Measurements from ENCODE around the gene RGS17.

The RGS17 gene

DNA sequence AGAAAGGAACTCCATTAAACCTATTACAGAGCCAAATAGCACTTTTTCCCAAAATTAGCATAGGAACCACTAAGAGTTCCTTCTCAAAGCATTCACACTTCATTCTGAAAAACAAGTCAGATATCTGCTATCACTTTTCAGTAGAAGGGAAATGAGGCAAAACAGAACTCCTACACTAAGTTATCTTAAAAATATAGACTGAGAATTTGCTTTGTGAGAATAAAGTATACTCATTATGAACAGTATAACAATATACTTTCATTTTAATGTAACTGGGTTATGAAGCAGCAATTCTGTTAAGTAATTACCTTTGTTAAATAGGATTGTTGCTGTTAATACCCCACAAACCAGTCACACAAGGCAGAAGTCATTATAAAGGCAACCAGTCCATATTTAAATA lies 137.2 kb downstream of the RGS17 start:
- TF ChIP-seq NFIC (IDR thresholded peaks at IDR 0.05) (no peak), TAF1 (IDR thresholded peaks at IDR 0.05; ENCODE audit: low read depth) (no peak), RAD21 (IDR thresholded peaks at IDR 0.05; ENCODE audit: low read depth) (no peak), EGR1 (IDR thresholded peaks at IDR 0.05) (no peak)
- TF ChIP-seq, protein P1, sequence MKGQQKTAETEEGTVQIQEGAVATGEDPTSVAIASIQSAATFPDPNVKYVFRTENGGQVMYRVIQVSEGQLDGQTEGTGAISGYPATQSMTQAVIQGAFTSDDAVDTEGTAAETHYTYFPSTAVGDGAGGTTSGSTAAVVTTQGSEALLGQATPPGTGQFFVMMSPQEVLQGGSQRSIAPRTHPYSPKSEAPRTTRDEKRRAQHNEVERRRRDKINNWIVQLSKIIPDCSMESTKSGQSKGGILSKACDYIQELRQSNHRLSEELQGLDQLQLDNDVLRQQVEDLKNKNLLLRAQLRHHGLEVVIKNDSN (IDR thresholded peaks at IDR 0.05) = no peak
- TF ChIP-seq, protein P2, sequence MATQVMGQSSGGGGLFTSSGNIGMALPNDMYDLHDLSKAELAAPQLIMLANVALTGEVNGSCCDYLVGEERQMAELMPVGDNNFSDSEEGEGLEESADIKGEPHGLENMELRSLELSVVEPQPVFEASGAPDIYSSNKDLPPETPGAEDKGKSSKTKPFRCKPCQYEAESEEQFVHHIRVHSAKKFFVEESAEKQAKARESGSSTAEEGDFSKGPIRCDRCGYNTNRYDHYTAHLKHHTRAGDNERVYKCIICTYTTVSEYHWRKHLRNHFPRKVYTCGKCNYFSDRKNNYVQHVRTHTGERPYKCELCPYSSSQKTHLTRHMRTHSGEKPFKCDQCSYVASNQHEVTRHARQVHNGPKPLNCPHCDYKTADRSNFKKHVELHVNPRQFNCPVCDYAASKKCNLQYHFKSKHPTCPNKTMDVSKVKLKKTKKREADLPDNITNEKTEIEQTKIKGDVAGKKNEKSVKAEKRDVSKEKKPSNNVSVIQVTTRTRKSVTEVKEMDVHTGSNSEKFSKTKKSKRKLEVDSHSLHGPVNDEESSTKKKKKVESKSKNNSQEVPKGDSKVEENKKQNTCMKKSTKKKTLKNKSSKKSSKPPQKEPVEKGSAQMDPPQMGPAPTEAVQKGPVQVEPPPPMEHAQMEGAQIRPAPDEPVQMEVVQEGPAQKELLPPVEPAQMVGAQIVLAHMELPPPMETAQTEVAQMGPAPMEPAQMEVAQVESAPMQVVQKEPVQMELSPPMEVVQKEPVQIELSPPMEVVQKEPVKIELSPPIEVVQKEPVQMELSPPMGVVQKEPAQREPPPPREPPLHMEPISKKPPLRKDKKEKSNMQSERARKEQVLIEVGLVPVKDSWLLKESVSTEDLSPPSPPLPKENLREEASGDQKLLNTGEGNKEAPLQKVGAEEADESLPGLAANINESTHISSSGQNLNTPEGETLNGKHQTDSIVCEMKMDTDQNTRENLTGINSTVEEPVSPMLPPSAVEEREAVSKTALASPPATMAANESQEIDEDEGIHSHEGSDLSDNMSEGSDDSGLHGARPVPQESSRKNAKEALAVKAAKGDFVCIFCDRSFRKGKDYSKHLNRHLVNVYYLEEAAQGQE (IDR thresholded peaks at IDR 0.05; ENCODE audit: low read depth) = no peak

GRCh38 chr6:152993431-152993830 lies 137.7 kb downstream of the RGS17 start:
- TF ChIP-seq RAD21 (IDR thresholded peaks at IDR 0.05; ENCODE audit: low read depth) (no peak), TAF1 (IDR thresholded peaks at IDR 0.05; ENCODE audit: low read depth) (no peak), NFIC (IDR thresholded peaks at IDR 0.05) (no peak), YY1 (IDR thresholded peaks at IDR 0.05; ENCODE audit: low read depth) (no peak), MAX (IDR thresholded peaks at IDR 0.05) (no peak), EP300 (IDR thresholded peaks at IDR 0.05; ENCODE audit: borderline replicate concordance) (no peak), CREB1 (IDR thresholded peaks at IDR 0.05; ENCODE audit: low read depth) (no peak), CEBPB (IDR thresholded peaks at IDR 0.05) (no peak), EGR1 (IDR thresholded peaks at IDR 0.05) (no peak), ZBTB7A (IDR thresholded peaks at IDR 0.05; ENCODE audit: low read depth) (no peak)
- TF ChIP-seq, protein P1 (IDR thresholded peaks at IDR 0.05) = no peak
- TF ChIP-seq, protein P2 (IDR thresholded peaks at IDR 0.05; ENCODE audit: low read depth) = no peak

DNA sequence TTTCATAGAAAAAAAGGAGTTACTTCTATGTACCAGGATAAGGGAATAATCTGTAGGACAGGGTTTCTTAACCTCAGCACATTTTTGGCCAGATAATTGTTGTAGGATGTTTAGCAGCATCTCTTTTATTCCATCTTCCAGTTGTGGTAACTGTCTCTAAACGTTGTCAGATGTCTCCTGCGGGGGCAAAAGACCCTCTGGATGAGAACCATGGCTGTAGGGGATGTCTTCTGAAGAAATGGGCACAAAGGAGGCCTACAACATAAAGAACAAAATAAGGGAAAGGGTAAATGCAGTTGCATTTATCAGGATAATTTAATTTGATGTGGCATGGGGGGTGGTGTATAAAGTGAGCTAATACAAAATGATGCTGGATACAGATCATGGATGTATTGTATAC lies 144.1 kb downstream of the RGS17 start:
- TF ChIP-seq YY1 (IDR thresholded peaks at IDR 0.05; ENCODE audit: low read depth) (no peak), EP300 (IDR thresholded peaks at IDR 0.05; ENCODE audit: borderline replicate concordance) (no peak), RAD21 (IDR thresholded peaks at IDR 0.05; ENCODE audit: low read depth) (no peak), FOXM1 (IDR thresholded peaks at IDR 0.05; ENCODE audit: borderline replicate concordance, low read depth) (no peak), CEBPB (IDR thresholded peaks at IDR 0.05) (no peak), TCF12 (IDR thresholded peaks at IDR 0.05; ENCODE audit: low read depth) (no peak), TAF1 (IDR thresholded peaks at IDR 0.05; ENCODE audit: low read depth) (no peak), EGR1 (IDR thresholded peaks at IDR 0.05) (no peak), TEAD4 (IDR thresholded peaks at IDR 0.05) (no peak), CREB1 (IDR thresholded peaks at IDR 0.05; ENCODE audit: low read depth) (no peak), NFIC (IDR thresholded peaks at IDR 0.05) (no peak), MAX (IDR thresholded peaks at IDR 0.05) (no peak), ZBTB7A (IDR thresholded peaks at IDR 0.05; ENCODE audit: low read depth) (no peak)
- TF ChIP-seq, protein P1 (IDR thresholded peaks at IDR 0.05) = no peak
- TF ChIP-seq, protein P2 (IDR thresholded peaks at IDR 0.05; ENCODE audit: low read depth) = no peak

DNA sequence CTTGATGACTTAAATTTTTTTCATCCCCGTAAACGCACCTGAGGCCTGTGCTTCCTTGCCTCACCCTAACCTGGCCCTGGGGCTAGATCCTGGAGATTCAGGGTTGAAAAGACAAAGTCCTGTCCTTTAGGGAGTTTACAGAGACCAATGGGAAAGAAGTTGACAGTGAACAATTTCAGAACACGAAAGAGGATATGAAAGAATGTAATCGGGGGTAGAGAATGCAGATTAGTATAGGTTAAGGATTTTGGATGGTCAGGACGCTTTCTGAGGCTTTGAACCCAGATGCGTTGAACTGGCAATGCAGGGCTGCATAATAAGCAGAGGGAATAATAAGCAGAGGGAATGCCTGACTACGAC lies 146.6 kb downstream of the RGS17 start:
- TF ChIP-seq FOXM1 (IDR thresholded peaks at IDR 0.05; ENCODE audit: borderline replicate concordance, low read depth) (no peak), TCF12 (IDR thresholded peaks at IDR 0.05; ENCODE audit: low read depth) (no peak), MAX (IDR thresholded peaks at IDR 0.05) (no peak), CREB1 (IDR thresholded peaks at IDR 0.05; ENCODE audit: low read depth) (no peak), EGR1 (IDR thresholded peaks at IDR 0.05) (no peak), TEAD4 (IDR thresholded peaks at IDR 0.05) (no peak), TAF1 (IDR thresholded peaks at IDR 0.05; ENCODE audit: low read depth) (no peak), CEBPB (IDR thresholded peaks at IDR 0.05) (no peak), RAD21 (IDR thresholded peaks at IDR 0.05; ENCODE audit: low read depth) (no peak), NFIC (IDR thresholded peaks at IDR 0.05) (no peak), EP300 (IDR thresholded peaks at IDR 0.05; ENCODE audit: borderline replicate concordance) (no peak), ZBTB7A (IDR thresholded peaks at IDR 0.05; ENCODE audit: low read depth) (no peak), YY1 (IDR thresholded peaks at IDR 0.05; ENCODE audit: low read depth) (no peak)
- TF ChIP-seq, protein P1 (IDR thresholded peaks at IDR 0.05) = no peak
- TF ChIP-seq, protein P2 (IDR thresholded peaks at IDR 0.05; ENCODE audit: low read depth) = no peak
